SH-SY5Y (cell line): Measurements from ENCODE around the gene MAS1.

Source experiments
- GATA2 ChIP-seq: IDR thresholded peaks from 2 replicates; pipeline ENCODE4 v1.6.1; 2011; ENCODE audit warnings: mild to moderate bottlenecking, low read depth, low read length
- GATA3 ChIP-seq: IDR thresholded peaks from 2 replicates; pipeline ENCODE4 v1.6.1; 2011; ENCODE audit warnings: low read depth, mild to moderate bottlenecking, low read length, moderate library complexity

- TF ChIP-seq GATA2 (no peak), GATA3 (no peak)
Observed at GRCh38 chr6:159890201-159890600, 587 bp upstream of the MAS1 start.
